Measurements from ENCODE around the gene TAS2R16.

DNA sequence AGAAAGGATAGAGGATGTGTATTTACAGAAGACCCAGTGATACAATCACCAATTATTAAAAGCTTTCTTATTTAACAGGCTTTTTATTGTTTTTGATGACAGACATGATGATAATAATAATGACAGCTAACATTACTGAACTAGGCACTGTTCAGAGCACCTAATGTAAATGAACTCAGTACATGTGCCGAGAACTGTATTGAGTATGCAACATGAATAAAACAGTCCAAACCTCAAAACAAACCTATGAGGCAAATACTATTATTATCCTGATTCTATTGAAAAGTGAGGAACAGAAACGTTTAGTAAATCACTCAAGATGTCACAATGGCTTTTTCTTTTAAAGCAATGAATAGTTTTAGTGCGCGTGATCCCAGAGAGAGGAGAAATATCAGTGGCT lies 27.1 kb downstream of the TAS2R16 start:
- TF ChIP-seq, protein P1, sequence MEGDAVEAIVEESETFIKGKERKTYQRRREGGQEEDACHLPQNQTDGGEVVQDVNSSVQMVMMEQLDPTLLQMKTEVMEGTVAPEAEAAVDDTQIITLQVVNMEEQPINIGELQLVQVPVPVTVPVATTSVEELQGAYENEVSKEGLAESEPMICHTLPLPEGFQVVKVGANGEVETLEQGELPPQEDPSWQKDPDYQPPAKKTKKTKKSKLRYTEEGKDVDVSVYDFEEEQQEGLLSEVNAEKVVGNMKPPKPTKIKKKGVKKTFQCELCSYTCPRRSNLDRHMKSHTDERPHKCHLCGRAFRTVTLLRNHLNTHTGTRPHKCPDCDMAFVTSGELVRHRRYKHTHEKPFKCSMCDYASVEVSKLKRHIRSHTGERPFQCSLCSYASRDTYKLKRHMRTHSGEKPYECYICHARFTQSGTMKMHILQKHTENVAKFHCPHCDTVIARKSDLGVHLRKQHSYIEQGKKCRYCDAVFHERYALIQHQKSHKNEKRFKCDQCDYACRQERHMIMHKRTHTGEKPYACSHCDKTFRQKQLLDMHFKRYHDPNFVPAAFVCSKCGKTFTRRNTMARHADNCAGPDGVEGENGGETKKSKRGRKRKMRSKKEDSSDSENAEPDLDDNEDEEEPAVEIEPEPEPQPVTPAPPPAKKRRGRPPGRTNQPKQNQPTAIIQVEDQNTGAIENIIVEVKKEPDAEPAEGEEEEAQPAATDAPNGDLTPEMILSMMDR (IDR thresholded peaks at IDR 0.05; ENCODE audit: low read depth, low read length) = no peak
- no peak for TF ChIP-seq POLR2A (IDR thresholded peaks at IDR 0.05; ENCODE audit: extremely low read depth, insufficient read length)
